Gastrocnemius medialis (tissue), 4 donors: ENCODE data around the gene MMP17. TPM values are rescaled to one million over a fixed set of nuclear protein-coding genes. Genes with fewer than 3 reads are reported as not detected.

Experiments
- ATAC-seq, 2 donors: fragments of 150-250 bp; one replicate each; pipeline ENCODE4 v1.9.1; 2016
- DNase-seq, 2 donors: peaks; one replicate each; pipeline ENCODE4 v3.0.0-alpha.2; 2019
- H3K27ac ChIP-seq, 4 donors: fragments of 200-600 bp; sonication (generic); 1 replicate in 1 of 4; 2 replicates in 3 of 4; pipeline ENCODE4 v1.5.1; 2016 to 2018; ENCODE audit warnings: mild to moderate bottlenecking in 2 of 4, moderate library complexity in 1 of 4
- H3K27me3 ChIP-seq, 3 donors: fragments of 200-600 bp; sonication (generic) in 2 of 3; 1 replicate in 1 of 3; 2 replicates in 2 of 3; pipeline versions ENCODE4 v1.5.1 to v1.6.0; 2016 to 2019; ENCODE audit warnings: mild to moderate bottlenecking in 1 of 3, moderate library complexity in 1 of 3
- H3K36me3 ChIP-seq, 2 donors: fragments of 200-600 bp; sonication (generic) in 1 of 2; one replicate each; pipeline ENCODE4 v1.5.1; 2017 to 2018
- H3K4me1 ChIP-seq, 2 donors: fragments of 200-600 bp; sonication (generic) in 1 of 2; one replicate each; pipeline ENCODE4 v1.5.1; 2016 to 2017; ENCODE audit warnings: mild to moderate bottlenecking in 2 of 2
- H3K4me3 ChIP-seq, 4 donors: fragments of 200-600 bp; sonication (generic) in 3 of 4; 1 replicate in 1 of 4; 2 replicates in 3 of 4; pipeline ENCODE4 v1.5.1; 2016 to 2019; ENCODE audit warnings: mild to moderate bottlenecking in 2 of 4
- H3K9me3 ChIP-seq, 3 donors: fragments of 200-600 bp; sonication (generic) in 2 of 3; 1 replicate in 1 of 3; 2 replicates in 2 of 3; pipeline ENCODE4 v1.5.1; 2016 to 2019
- CTCF ChIP-seq, 5 experiments: fragments of 450-650 bp in 3 of 5; fragments of 200-600 bp in 2 of 5; sonication (generic) in 2 of 5; IDR thresholded peaks in 4 of 5; conservative IDR thresholded peaks in 1 of 5; 1 replicate in 4 of 5; 2 replicates in 1 of 5; pipeline ENCODE4 v1.5.1; 2016 to 2019; ENCODE audit warnings: antibody characterized with exemption in 5 of 5, mild to moderate bottlenecking in 3 of 5, moderate library complexity in 3 of 5
- POLR2A ChIP-seq, 2 donors: fragments of 450-650 bp; IDR thresholded peaks; one replicate each; pipeline ENCODE4 v1.6.1; 2017; ENCODE audit warnings: antibody characterized with exemption in 2 of 2, mild to moderate bottlenecking in 2 of 2, moderate library complexity in 2 of 2
- in situ Hi-C, 4 donors: fragments of 200-750 bp; cut with MboI; loops; one replicate each; pipeline versions ENCODE4 v1.15.0 to v1.8.0; 2017; ENCODE audit warnings: low sequenced_read_pairs in 4 of 4
- intact Hi-C: fragments of 100-400 bp; cut with DNase I; formaldehyde crosslinking; loops from one replicate; pipeline ENCODE4 v1.15.1; 2023; ENCODE audit warnings: low total_unique reads
- total RNA-seq, 4 donors: library from RNA; depleted of rRNA; stranded (reverse); fragments of >200 nt; gene quantifications; one replicate each; pipeline versions ENCODE4 v1.1.0 to v1.2.3, GENCODE V29; 2016

MMP17 gene
- total RNA-seq, 4 donors from 2014 or later, result 0.75 to 1.6 (median 1.4) TPM; not detected in 1

DNA sequence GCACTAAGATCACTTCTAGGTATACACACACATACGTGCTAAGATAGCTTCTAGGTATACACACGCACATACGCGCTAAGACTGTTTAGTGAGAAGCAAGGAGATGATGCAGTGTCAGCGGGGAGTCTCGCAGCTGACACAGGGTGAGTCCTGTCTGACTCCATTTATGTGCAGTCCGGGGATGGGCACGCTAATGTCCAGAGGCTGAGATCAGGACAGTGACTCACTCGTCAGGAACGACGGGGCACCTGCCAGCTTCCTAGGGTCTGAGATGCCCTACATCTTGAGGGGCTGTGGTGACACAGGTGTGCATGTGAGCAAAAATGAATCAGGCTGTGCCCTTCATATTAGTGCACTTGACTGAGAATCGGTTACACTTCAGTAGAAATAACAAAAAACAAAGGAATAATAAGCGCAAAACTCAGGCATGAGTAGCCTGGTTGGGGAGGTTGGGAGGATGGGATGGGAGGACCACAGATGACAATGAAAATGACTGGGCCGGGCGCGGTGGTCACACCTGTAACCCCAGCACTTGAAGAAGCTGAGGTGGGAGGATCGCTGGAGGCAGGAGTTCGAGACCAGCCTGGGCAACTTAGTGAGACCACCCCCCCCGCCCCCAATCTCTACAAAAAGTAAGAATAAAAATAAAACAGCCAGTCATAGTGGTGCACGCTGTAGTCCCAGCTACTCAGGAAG is 37.1 kb downstream of the MMP17 start:
- Histone ChIP-seq H3K27ac (no peak overlapping the region), H3K9me3 (no peaks in the 10 kb centered on the region), H3K4me3 (no peak overlapping the region), H3K36me3 (no peaks in the 10 kb centered on the region), H3K27me3 (no peaks in the 10 kb centered on the region), H3K4me1 (no peaks in the 10 kb centered on the region)
- no peak for ATAC-seq
- in situ Hi-C loops, result no loop called here
- DNase-seq, result no peak
- intact Hi-C loops, result no loop called here
- no peak for TF ChIP-seq CTCF (IDR thresholded peaks at IDR 0.05 in 4 of 5, conservative IDR thresholded peaks at IDR 0.05 in 1 of 5)

DNA sequence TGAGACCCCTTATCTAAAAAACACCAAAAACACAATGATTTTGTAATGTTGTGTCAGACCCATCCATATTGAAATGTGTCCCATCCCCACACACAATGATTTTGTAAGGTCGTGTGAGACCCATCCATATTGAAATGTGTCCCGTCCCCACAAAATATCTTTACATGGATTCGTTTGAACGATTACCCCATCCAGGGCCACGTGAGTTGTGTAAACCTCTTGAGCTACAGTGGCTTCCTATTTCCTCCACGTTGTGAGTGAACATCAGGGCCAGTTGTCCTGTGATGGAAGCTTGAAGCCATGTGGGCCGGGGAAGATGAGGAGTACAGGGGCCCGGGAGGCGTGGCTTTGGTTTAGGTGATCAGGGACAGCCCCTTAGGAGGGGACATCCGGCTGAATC is 39.3 kb downstream of the MMP17 start:
- Histone ChIP-seq H3K36me3 (no peaks in the 10 kb centered on the region), H3K4me1 (no peaks in the 10 kb centered on the region), H3K4me3 (no peak overlapping the region), H3K27ac (no peak overlapping the region), H3K27me3 (no peaks in the 10 kb centered on the region), H3K9me3 (no peaks in the 10 kb centered on the region)
- no peak for ATAC-seq
- TF ChIP-seq CTCF (IDR thresholded peaks at IDR 0.05 in 4 of 5, conservative IDR thresholded peaks at IDR 0.05 in 1 of 5) (no peak), POLR2A (IDR thresholded peaks at IDR 0.05) (no peak)
- in situ Hi-C loops (no loop called here), intact Hi-C loops (no loop called here)
- no peak for DNase-seq

GRCh38 chr12:131867891-131868675 is 39.9 kb downstream of the MMP17 start:
- no peaks in the 10 kb centered on the region for H3K4me1 ChIP-seq
- ATAC-seq (no peak), DNase-seq (no peak)
- in situ Hi-C loops, result no loop called here
- no peaks in the 10 kb centered on the region for H3K27me3 ChIP-seq
- intact Hi-C loops, result no loop called here
- TF ChIP-seq POLR2A (IDR thresholded peaks at IDR 0.05), result no peak
- TF ChIP-seq CTCF (IDR thresholded peaks at IDR 0.05 in 4 of 5, conservative IDR thresholded peaks at IDR 0.05 in 1 of 5), result no peak
- no peak overlapping the region for H3K4me3 ChIP-seq
- H3K36me3 ChIP-seq, result no peaks in the 10 kb centered on the region
- no peaks in the 10 kb centered on the region for H3K9me3 ChIP-seq
- no peak overlapping the region for H3K27ac ChIP-seq

GRCh38 chr12:131869871-131870418 is 41.8 kb downstream of the MMP17 start:
- H3K4me3 ChIP-seq, result no peak overlapping the region
- H3K4me1 ChIP-seq, result no peaks in the 10 kb centered on the region
- TF ChIP-seq CTCF (IDR thresholded peaks at IDR 0.05 in 4 of 5, conservative IDR thresholded peaks at IDR 0.05 in 1 of 5) (no peak), POLR2A (IDR thresholded peaks at IDR 0.05) (no peak)
- ATAC-seq, result no peak
- H3K9me3 ChIP-seq, result no peaks in the 10 kb centered on the region
- intact Hi-C loops, result no loop called here
- no peak overlapping the region for H3K27ac ChIP-seq
- no peaks in the 10 kb centered on the region for H3K27me3 ChIP-seq
- DNase-seq, result no peak
- H3K36me3 ChIP-seq, result no peaks in the 10 kb centered on the region
- in situ Hi-C loops, result no loop called here
